Tibial artery (tissue), 4 donors: Measurements from ENCODE around the gene WHRN.

ENCODE experiments used
- DNase-seq, 2 donors: peaks; one replicate each; pipeline ENCODE4 v3.0.0-alpha.2; 2019
- H3K27ac ChIP-seq, 2 donors: fragments of 200-600 bp; sonication (generic) in 1 of 2; 1 replicate in 1 of 2; 2 replicates in 1 of 2; pipeline ENCODE4 v1.5.1; 2018 to 2019; ENCODE audit warnings: mild to moderate bottlenecking in 1 of 2
- H3K27me3 ChIP-seq, 2 donors: fragments of 200-600 bp; sonication (generic) in 1 of 2; one replicate each; pipeline versions ENCODE4 v1.5.1 to v1.6.0; 2016 to 2019
- H3K36me3 ChIP-seq, 3 donors: fragments of 200-600 bp; sonication (generic) in 2 of 3; one replicate each; pipeline ENCODE4 v1.5.1; 2016 to 2019; ENCODE audit warnings: mild to moderate bottlenecking in 2 of 3
- H3K4me1 ChIP-seq, 4 donors: fragments of 200-600 bp; sonication (generic) in 2 of 4; 1 replicate in 3 of 4; 2 replicates in 1 of 4; pipeline ENCODE4 v1.5.1; 2016 to 2019
- H3K4me3 ChIP-seq, 2 donors: fragments of 200-600 bp; sonication (generic) in 1 of 2; 1 replicate in 1 of 2; 2 replicates in 1 of 2; pipeline ENCODE4 v1.5.1; 2018 to 2019; ENCODE audit warnings: mild to moderate bottlenecking in 2 of 2
- H3K9me3 ChIP-seq, 3 donors: fragments of 200-600 bp; sonication (generic) in 1 of 3; one replicate each; pipeline ENCODE4 v1.5.1; 2016 to 2019
- intact Hi-C: fragments of 100-400 bp; cut with DNase I; formaldehyde crosslinking; loops from one replicate; pipeline ENCODE4 v1.15.0; 2023; ENCODE audit warnings: low total_unique reads
- TF ChIP-seq, protein P1 (sequence below), 2 experiments: fragments of 200-600 bp in 1 of 2; fragments of 450-650 bp in 1 of 2; IDR thresholded peaks; one replicate each; pipeline ENCODE4 v1.5.1; 2017 to 2019; ENCODE audit warnings: antibody characterized with exemption in 2 of 2, mild to moderate bottlenecking in 1 of 2, moderate library complexity in 1 of 2

The WHRN gene

DNA sequence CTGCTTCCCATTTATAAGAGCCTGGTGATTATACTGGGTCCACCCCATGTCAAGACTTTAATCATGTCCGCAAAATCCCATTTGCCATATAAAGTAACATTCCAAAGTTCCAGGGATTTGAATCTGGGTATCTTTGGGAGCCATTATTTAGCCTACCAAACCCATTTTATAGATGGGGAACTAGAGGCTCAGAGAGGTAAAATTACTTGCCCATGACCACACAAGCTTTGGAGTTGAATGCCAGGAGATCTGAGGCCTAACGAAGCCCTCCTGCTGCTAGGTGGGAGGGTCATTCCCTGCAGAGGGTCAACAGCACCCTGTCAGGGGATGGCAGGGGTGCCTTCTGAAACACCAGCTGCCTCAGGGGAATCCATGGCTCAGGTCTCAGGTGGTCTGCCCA is 104.5 kb downstream of the WHRN start:
- no peak overlapping the region for H3K27ac ChIP-seq
- H3K9me3 ChIP-seq = no peaks in the 10 kb centered on the region
- peaks cover 0 to under 1% (median 0%) of the 10 kb centered on the region in 3 donors for H3K36me3 ChIP-seq
- no peak overlapping the region for H3K4me3 ChIP-seq
- H3K27me3 ChIP-seq = no peaks in the 10 kb centered on the region
- H3K4me1 ChIP-seq = peaks cover 0 to 21% (median 13%) of the 10 kb centered on the region in 4 donors
- intact Hi-C loops = loop anchor here (10.0 kb wide), 2 partner anchors 104 to 184 kb away; partner anchors contain the start of genes ATP6V1G1 and WHRN
- TF ChIP-seq, protein P1, sequence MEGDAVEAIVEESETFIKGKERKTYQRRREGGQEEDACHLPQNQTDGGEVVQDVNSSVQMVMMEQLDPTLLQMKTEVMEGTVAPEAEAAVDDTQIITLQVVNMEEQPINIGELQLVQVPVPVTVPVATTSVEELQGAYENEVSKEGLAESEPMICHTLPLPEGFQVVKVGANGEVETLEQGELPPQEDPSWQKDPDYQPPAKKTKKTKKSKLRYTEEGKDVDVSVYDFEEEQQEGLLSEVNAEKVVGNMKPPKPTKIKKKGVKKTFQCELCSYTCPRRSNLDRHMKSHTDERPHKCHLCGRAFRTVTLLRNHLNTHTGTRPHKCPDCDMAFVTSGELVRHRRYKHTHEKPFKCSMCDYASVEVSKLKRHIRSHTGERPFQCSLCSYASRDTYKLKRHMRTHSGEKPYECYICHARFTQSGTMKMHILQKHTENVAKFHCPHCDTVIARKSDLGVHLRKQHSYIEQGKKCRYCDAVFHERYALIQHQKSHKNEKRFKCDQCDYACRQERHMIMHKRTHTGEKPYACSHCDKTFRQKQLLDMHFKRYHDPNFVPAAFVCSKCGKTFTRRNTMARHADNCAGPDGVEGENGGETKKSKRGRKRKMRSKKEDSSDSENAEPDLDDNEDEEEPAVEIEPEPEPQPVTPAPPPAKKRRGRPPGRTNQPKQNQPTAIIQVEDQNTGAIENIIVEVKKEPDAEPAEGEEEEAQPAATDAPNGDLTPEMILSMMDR (IDR thresholded peaks at IDR 0.05) = no peak
- no peak for DNase-seq

DNA sequence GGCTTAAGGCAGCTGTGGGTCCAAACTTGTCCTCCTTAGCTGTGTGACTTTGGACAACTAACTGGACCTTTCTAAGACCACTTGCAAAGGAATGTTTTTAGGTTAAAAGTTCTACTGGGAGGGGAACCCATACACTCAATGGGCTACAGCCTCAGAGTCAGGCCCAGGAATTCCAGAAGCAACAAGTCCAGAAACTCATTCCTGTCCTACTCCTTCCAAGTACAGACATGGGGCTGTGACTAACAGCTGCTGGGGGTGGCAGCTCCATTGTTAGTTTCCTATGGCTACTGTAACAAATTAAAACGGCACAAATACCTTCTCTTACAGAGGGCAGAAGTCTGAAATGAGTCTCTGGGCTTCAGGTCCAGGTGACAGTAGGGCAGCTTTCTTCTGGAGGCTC is 105.1 kb downstream of the WHRN start:
- no peaks in the 10 kb centered on the region for H3K36me3 ChIP-seq
- no peak for DNase-seq
- H3K27me3 ChIP-seq = no peaks in the 10 kb centered on the region
- no peak overlapping the region for H3K27ac ChIP-seq
- TF ChIP-seq, protein P1 (IDR thresholded peaks at IDR 0.05) = no peak
- no peak overlapping the region for H3K4me3 ChIP-seq
- H3K9me3 ChIP-seq = no peaks in the 10 kb centered on the region
- intact Hi-C loops = loop anchor here (10.0 kb wide), 2 partner anchors 105 to 185 kb away; partner anchors contain the start of genes ATP6V1G1 and WHRN
- peaks cover 0 to 27% (median 16%) of the 10 kb centered on the region in 4 donors for H3K4me1 ChIP-seq

DNA sequence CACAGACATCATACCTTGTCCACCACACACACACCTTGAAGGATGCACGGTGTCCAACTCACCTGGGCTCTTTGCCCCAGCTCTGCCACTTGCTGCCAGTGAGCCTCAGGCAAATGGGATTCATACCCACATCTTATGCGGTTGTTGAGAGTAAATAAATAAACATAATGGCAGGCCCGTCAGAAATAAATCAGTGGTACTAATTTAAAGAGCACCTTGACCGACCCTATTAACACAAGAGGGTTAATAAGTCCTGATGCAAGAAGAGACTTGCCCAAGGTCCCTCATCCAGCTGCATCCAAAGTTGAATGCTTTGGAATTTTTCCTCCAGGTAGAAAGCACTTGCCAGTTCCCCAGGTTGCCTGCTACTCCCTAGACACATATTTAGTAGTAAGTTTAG is 105.9 kb downstream of the WHRN start:
- Histone ChIP-seq H3K4me3 (no peak overlapping the region), H3K4me1 (peaks cover 0 to 35% (median 24%) of the 10 kb centered on the region in 4 donors), H3K27ac (no peak overlapping the region), H3K9me3 (no peaks in the 10 kb centered on the region), H3K27me3 (no peaks in the 10 kb centered on the region), H3K36me3 (no peaks in the 10 kb centered on the region)
- intact Hi-C loops = no loop called here
- TF ChIP-seq, protein P1 (IDR thresholded peaks at IDR 0.05) = no peak
- no peak for DNase-seq

DNA sequence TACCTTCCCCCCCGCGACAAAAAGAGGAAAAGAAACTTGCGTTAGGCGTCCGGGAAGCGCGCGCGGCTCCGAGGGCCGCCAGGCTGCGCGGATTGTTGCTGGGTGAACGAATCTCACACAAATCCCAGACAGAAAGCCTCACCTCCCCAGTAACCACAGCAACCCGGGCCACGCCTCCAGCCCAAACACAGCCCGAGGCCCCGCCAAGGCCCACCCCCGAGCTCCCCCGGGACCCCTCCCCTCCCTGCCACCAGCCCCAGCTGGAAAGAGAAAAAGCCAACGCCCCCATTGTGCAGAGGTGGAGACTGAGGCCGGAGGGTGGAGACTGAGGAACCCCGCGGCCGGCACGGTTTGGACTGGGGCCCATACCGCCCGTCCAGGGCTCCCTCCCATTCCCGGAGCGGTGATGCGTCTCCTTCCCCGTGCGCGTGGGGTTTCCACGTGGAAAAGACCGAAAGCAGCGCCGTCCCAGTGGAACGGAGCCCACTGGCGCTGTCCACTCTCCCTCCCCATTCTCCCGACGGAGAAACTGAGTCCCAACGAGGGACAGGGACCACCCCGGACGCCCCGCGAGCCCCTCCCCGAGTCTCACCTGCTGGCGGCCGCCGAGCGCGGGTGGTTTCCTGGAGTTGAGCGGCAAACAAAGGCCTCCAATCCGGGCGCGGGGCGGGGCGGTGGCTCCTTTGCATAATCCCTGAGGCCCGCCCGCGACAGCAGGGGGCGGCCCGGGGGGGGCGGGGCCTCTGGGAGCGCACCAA is 107.2 kb downstream of the WHRN start:
- TF ChIP-seq, protein P1 (IDR thresholded peaks at IDR 0.05) = peak; percentile 7 to 17
- Histone ChIP-seq H3K9me3 (no peaks in the 10 kb centered on the region), H3K4me3 (peak overlapping the region; percentile 73 to 82), H3K27me3 (no peaks in the 10 kb centered on the region), H3K4me1 (peaks cover 0 to 43% (median 25%) of the 10 kb centered on the region in 4 donors), H3K27ac (peak overlapping the region; percentile 82 to 87), H3K36me3 (no peaks in the 10 kb centered on the region)
- intact Hi-C loops = no loop called here
- peak; percentile 98 to 99 for DNase-seq

DNA sequence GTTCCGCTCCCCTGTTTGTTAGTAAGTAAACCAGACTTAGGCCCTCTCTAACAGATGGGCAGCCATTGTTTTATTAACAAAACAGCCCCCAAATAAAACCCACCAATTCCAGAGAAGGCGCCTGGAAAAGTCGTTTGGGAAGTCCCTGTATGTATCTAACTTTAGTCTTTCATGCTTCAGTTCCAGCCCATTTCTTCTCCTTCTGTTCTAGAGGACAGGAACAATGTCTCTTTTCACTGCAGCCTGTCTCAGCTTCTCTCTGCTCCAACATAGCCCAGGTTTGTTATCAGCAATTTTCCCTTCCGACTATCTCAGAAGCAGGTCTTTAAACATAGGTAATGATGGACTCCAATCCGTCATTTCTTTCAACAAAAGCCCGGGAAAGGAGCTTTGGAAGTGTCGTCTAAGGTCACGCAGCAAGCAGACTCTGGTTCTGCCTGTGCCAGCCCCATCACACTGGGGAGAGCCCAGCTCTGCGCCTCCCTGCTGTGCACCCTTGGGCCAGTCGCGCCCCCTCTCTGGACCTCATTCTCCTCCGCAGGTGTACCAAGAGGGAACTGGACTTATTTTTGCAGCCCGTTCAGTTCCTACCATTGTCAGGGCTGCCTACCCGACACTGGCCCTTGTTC is 107.9 kb downstream of the WHRN start:
- Histone ChIP-seq H3K36me3 (no peaks in the 10 kb centered on the region), H3K27me3 (no peaks in the 10 kb centered on the region), H3K4me1 (peaks cover 0 to 50% (median 32%) of the 10 kb centered on the region in 4 donors), H3K4me3 (peak overlapping the region; percentile 73 to 82), H3K27ac (peak overlapping the region; percentile 82 to 87), H3K9me3 (no peaks in the 10 kb centered on the region)
- DNase-seq = no peak
- intact Hi-C loops = no loop called here
- TF ChIP-seq, protein P1 (IDR thresholded peaks at IDR 0.05) = no peak
